MM.1S (cell line): ENCODE data around the gene LDHAL6A.

Experiments
- EZH2 ChIP-seq: fragments of 300-600 bp; sonication (generic); optimal IDR thresholded peaks from 2 replicates; pipeline ENCODE3; 2017; ENCODE audit warnings: low read depth, mild to moderate bottlenecking, antibody characterized with exemption, low read length, mixed read lengths
- TF ChIP-seq, protein P1 (sequence below): fragments of 300-600 bp; sonication (generic); IDR thresholded peaks from 2 replicates; pipeline ENCODE4 v1.5.1; 2016; ENCODE audit warnings: antibody characterized with exemption, low read length, mixed read lengths

DNA sequence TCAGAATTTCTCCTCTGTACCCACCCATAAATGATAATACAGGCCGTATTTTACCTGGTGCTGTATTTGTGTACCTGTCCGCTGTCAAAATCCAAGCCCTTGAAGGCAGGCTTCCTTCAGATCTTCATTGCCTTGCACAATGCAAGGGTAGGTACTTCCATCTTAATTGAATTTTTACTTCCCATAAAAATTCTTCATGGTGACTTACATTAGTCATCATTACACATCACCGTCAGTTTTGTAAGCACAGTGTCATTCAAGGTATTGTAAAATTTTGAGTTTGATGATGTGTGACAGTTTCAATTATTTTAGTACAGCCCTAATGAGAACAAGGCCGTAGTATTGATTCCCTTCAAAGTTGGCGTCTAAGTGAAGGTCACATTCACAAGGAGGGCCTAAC, 71.9 kb downstream of the LDHAL6A start:
- TF ChIP-seq, protein P1, sequence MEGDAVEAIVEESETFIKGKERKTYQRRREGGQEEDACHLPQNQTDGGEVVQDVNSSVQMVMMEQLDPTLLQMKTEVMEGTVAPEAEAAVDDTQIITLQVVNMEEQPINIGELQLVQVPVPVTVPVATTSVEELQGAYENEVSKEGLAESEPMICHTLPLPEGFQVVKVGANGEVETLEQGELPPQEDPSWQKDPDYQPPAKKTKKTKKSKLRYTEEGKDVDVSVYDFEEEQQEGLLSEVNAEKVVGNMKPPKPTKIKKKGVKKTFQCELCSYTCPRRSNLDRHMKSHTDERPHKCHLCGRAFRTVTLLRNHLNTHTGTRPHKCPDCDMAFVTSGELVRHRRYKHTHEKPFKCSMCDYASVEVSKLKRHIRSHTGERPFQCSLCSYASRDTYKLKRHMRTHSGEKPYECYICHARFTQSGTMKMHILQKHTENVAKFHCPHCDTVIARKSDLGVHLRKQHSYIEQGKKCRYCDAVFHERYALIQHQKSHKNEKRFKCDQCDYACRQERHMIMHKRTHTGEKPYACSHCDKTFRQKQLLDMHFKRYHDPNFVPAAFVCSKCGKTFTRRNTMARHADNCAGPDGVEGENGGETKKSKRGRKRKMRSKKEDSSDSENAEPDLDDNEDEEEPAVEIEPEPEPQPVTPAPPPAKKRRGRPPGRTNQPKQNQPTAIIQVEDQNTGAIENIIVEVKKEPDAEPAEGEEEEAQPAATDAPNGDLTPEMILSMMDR = no peak
- TF ChIP-seq EZH2 = no peak
